Hindlimb muscle (tissue), 1 donor: ENCODE data around the gene C11orf52. TPM values are rescaled to one million over a fixed set of nuclear protein-coding genes. Genes with fewer than 3 reads are reported as not detected.
A peak's percentile ranks its signal among the peaks of the same experiment; 100 is the strongest.
"Not testable (repeated sequence)": the region's sequence is repeated elsewhere in the genome, so short reads cannot be mapped to it uniquely, and the experiment has no call there.

ENCODE experiments used
- DNase-seq: peaks from one replicate; pipeline ENCODE4 v3.0.0-alpha.2; 2013
- polyA plus RNA-seq: library from polyadenylated mRNA; unstranded; fragments of 120-200 nt; gene quantifications from one replicate; pipeline ENCODE4 v1.2.1, GENCODE V29; 2013; ENCODE audit not compliant: insufficient read length

The C11orf52 gene
- 4.0 TPM for polyA plus RNA-seq

- DNase-seq, result no peak
Observed at GRCh38 chr11:111918390-111919256, at the start of gene C11orf52. C11orf52 (plus strand) TSS chr11:111918913; CDS start chr11:111918973, 60 bp downstream.

- no peak for DNase-seq
Observed at GRCh38 chr11:111870113-111870512, 48.6 kb upstream of the C11orf52 start.

GRCh38 chr11:111870522-111870885 lies 48.2 kb upstream of the C11orf52 start:
- DNase-seq, result no peak

GRCh38 chr11:111870886-111871692 lies 47.6 kb upstream of the C11orf52 start, which contains the start of gene ALG9:
ALG9 (minus strand) TSS chr11:111871581; CDS start chr11:111871482, 99 bp downstream.
- DNase-seq, result peak; percentile 89

GRCh38 chr11:111871693-111872161 lies 47.0 kb upstream of the C11orf52 start:
- no peak for DNase-seq

GRCh38 chr11:111878385-111878848 lies 40.3 kb upstream of the C11orf52 start:
- DNase-seq, result no peak

- peak; percentile 96 for DNase-seq
Observed at GRCh38 chr11:111878849-111879636, 39.7 kb upstream of the C11orf52 start, which contains the start of the genes CFAP68 and FDXACB1. CFAP68 (plus strand) TSS chr11:111879541; CDS start chr11:111879561, 20 bp downstream. FDXACB1 (minus strand) TSS chr11:111879165; CDS start chr11:111879132, 33 bp downstream.

GRCh38 chr11:111879637-111879960 lies 39.1 kb upstream of the C11orf52 start:
- peak; percentile 11 for DNase-seq

- no peak for DNase-seq
Observed at GRCh38 chr11:111882202-111882601, 36.5 kb upstream of the C11orf52 start.

GRCh38 chr11:111885053-111885452 lies 33.7 kb upstream of the C11orf52 start:
- not testable (repeated sequence) for DNase-seq

GRCh38 chr11:111886032-111886431 lies 32.7 kb upstream of the C11orf52 start:
- DNase-seq, result no peak

GRCh38 chr11:111886844-111887243 lies 31.9 kb upstream of the C11orf52 start:
- no peak for DNase-seq

- no peak for DNase-seq
Observed at GRCh38 chr11:111905411-111905810, 13.3 kb upstream of the C11orf52 start.

- no peak for DNase-seq
Observed at GRCh38 chr11:111906680-111907079, 12.0 kb upstream of the C11orf52 start.

GRCh38 chr11:111908639-111909305 lies 9.9 kb upstream of the C11orf52 start:
- DNase-seq, result no peak

- no peak for DNase-seq
Observed at GRCh38 chr11:111909378-111909777, 9.3 kb upstream of the C11orf52 start.

- DNase-seq, result no peak
Observed at GRCh38 chr11:111910676-111911562, 7.8 kb upstream of the C11orf52 start.

GRCh38 chr11:111911563-111912401 lies 6.9 kb upstream of the C11orf52 start, which contains the start of gene CRYAB:
CRYAB (minus strand) TSS chr11:111911770; CDS start chr11:111911724, 46 bp downstream.
- DNase-seq, result peak; percentile 84

GRCh38 chr11:111912535-111912934 lies 6.2 kb upstream of the C11orf52 start, which contains the start of gene HSPB2:
HSPB2 (plus strand) TSS chr11:111912734; CDS start chr11:111912830, 96 bp downstream.
- DNase-seq, result no peak
